Activated naive CD4-positive, alpha-beta T cell treated with anti-CD3 and anti-CD28 coated beads, Interleukin-2, amount 50 U/mL, for 24 hours (primary cell): ENCODE results near the gene GRK7.
"Not testable (repeated sequence)": the region's sequence is repeated elsewhere in the genome, so short reads cannot be mapped to it uniquely, and the experiment has no call there.

Experiments used
- H3K27ac Mint-ChIP-seq: one replicate; pipeline ENCODE4 v1.8.0; 2021; ENCODE audit warnings: mild to moderate bottlenecking, mixed read lengths
- H3K27me3 Mint-ChIP-seq: one replicate; pipeline ENCODE4 v1.8.0; 2021; ENCODE audit warnings: mixed read lengths
- H3K36me3 Mint-ChIP-seq: one replicate; pipeline ENCODE4 v1.8.0; 2021; ENCODE audit warnings: mixed read lengths
- H3K4me1 Mint-ChIP-seq: one replicate; pipeline ENCODE4 v1.8.0; 2021; ENCODE audit warnings: mixed read lengths
- H3K4me3 Mint-ChIP-seq: one replicate; pipeline ENCODE4 v1.8.0; 2021; ENCODE audit warnings: mild to moderate bottlenecking, mixed read lengths
- H3K9me3 Mint-ChIP-seq: one replicate; pipeline ENCODE4 v1.8.0; 2021; ENCODE audit warnings: mixed read lengths

The GRK7 gene

DNA sequence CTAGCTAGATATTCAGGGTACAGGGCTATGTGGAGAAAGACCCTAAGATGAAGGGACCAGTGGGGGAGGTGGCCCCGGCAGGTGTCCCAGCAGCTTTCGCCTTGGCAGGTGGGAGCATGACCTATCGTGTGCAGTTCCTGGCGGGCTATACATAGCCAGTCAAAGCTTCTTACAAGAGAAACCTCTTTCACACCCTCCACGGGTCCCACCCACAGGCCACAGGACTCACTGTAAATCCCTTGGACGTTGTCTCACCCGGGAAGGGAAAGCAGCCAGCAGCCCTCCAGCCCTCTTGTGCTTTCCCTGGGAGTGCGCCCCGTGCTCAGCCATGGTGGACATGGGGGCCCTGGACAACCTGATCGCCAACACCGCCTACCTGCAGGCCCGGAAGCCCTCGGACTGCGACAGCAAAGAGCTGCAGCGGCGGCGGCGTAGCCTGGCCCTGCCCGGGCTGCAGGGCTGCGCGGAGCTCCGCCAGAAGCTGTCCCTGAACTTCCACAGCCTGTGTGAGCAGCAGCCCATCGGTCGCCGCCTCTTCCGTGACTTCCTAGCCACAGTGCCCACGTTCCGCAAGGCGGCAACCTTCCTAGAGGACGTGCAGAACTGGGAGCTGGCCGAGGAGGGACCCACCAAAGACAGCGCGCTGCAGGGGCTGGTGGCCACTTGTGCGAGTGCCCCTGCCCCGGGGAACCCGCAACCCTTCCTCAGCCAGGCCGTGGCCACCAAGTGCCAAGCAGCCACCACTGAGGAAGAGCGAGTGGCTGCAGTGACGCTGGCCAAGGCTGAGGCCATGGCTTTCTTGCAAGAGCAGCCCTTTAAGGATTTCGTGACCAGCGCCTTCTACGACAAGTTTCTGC, 15.0 kb downstream of the GRK7 start:
- H3K9me3 Mint-ChIP-seq, result no peaks in the 10 kb centered on the region
- no peaks in the 10 kb centered on the region for H3K27me3 Mint-ChIP-seq
- H3K27ac Mint-ChIP-seq, result no peak overlapping the region
- no peak overlapping the region for H3K4me3 Mint-ChIP-seq
- no peaks in the 10 kb centered on the region for H3K4me1 Mint-ChIP-seq
- H3K36me3 Mint-ChIP-seq, result no peaks in the 10 kb centered on the region

DNA sequence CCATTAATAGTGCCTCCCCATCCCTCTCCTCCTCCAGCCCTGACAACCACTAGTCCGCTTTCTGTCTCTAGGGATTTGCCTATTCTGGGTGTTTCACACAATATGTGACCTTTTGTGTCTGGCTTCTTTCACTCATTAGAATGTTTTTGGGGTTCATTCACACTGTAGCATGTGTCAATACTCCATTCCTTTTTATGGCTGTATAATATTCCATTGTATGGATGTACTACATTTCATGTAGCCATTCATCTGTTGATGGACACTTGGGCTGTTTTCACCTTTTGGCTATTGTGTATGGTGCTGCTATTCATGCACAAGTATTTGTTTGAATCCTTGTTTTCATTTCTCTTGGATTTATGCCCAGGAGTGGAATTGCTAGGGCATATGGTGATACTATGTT, 16.5 kb downstream of the GRK7 start:
- Mint-ChIP-seq H3K27me3 (no peaks in the 10 kb centered on the region), H3K27ac (no peak overlapping the region), H3K9me3 (no peaks in the 10 kb centered on the region), H3K4me3 (no peak overlapping the region), H3K4me1 (no peaks in the 10 kb centered on the region), H3K36me3 (no peaks in the 10 kb centered on the region)

DNA sequence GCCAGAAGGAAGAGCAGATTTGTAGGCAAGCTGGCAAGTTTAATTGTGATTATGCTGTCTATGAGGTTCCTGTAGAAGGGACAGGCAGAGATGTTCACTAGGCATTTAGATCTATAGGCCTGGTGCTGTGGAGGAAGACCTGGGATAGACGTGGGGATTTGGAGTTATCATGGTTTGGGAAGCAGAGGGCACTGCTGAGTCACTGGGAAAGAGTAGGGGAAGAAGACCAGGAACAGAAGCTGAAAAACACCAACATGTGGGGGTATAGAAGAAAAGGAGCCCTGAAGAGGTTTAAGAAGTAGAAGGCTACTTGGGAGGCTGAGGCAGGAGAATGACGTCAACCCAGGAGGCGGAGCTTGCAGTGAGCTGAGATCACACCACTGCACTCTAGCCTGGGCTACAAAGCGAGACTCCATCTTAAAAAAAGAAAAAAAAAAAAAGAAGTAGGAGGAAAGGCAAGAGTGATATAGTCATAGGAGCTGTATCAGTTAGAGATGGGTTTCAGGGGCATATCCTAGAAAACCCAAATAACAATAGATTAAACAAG, 19.3 kb downstream of the GRK7 start:
- no peaks in the 10 kb centered on the region for H3K4me1 Mint-ChIP-seq
- no peaks in the 10 kb centered on the region for H3K27me3 Mint-ChIP-seq
- no peak overlapping the region for H3K27ac Mint-ChIP-seq
- H3K36me3 Mint-ChIP-seq, result no peaks in the 10 kb centered on the region
- no peak overlapping the region for H3K4me3 Mint-ChIP-seq
- no peaks in the 10 kb centered on the region for H3K9me3 Mint-ChIP-seq

DNA sequence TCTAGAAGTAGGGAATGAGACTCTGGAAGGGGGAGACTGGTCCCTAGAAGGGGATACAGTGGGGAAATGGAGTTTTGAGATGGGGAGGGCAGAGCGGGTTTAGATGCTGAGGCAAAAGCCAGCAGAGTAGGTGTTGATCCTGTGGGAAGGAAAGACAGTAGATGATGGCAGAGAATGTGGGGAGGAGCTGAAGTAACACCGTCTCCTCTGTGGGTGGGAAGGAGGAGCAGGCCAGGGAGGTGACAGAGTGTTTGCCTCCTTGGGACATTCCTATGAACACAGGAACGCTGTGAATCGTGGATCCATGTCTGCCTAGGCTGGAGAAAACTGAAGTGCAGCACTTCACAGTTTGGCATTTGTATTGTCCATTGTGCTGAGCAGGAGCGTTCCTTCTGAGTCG, 20.4 kb downstream of the GRK7 start:
- H3K9me3 Mint-ChIP-seq, result no peaks in the 10 kb centered on the region
- H3K4me3 Mint-ChIP-seq, result no peak overlapping the region
- no peaks in the 10 kb centered on the region for H3K4me1 Mint-ChIP-seq
- no peaks in the 10 kb centered on the region for H3K36me3 Mint-ChIP-seq
- H3K27ac Mint-ChIP-seq, result no peak overlapping the region
- H3K27me3 Mint-ChIP-seq, result no peaks in the 10 kb centered on the region

DNA sequence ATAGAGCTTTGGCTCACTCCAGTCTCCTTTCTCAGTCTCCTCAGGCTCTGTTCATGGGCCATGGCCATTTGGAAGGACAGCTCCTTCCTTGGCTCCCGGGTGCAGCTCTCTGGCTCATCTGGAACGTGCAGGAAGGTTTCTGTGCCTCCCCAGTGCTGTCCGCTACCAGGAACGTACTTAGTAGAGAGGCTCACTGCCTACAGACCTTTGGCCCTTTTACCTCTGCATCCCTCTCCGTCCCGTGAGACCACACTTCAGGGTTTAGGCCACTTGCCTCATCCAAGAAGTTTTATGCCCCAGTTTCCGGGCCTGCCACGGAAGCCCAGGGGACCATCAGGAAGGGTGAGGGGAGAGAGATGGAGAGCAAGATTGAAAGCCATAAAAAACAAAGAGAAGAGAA, 20.9 kb downstream of the GRK7 start:
- no peaks in the 10 kb centered on the region for H3K27me3 Mint-ChIP-seq
- H3K4me3 Mint-ChIP-seq, result no peak overlapping the region
- no peak overlapping the region for H3K27ac Mint-ChIP-seq
- no peaks in the 10 kb centered on the region for H3K9me3 Mint-ChIP-seq
- H3K4me1 Mint-ChIP-seq, result no peaks in the 10 kb centered on the region
- H3K36me3 Mint-ChIP-seq, result no peaks in the 10 kb centered on the region

DNA sequence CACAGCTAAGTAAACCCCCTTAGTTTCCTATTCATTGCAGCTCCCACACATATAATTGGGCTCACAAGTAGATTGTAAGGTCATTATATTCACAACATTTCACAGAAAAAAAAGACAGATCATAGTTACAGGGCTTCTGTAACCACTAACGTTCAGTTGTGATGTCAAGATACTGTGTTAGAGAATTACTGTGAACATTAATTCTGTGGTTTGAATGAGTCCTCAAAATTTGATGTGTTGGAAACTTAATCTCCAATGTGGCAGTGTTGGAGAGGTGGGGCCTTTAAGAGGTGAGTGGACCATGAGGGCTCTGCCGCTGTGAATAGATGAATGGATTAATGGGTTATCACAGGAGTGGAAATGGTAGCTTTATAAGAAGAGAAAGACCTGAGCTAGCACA, 21.3 kb downstream of the GRK7 start:
- no peak overlapping the region for H3K27ac Mint-ChIP-seq
- H3K9me3 Mint-ChIP-seq, result no peaks in the 10 kb centered on the region
- no peaks in the 10 kb centered on the region for H3K4me1 Mint-ChIP-seq
- no peak overlapping the region for H3K4me3 Mint-ChIP-seq
- H3K27me3 Mint-ChIP-seq, result no peaks in the 10 kb centered on the region
- H3K36me3 Mint-ChIP-seq, result no peaks in the 10 kb centered on the region

DNA sequence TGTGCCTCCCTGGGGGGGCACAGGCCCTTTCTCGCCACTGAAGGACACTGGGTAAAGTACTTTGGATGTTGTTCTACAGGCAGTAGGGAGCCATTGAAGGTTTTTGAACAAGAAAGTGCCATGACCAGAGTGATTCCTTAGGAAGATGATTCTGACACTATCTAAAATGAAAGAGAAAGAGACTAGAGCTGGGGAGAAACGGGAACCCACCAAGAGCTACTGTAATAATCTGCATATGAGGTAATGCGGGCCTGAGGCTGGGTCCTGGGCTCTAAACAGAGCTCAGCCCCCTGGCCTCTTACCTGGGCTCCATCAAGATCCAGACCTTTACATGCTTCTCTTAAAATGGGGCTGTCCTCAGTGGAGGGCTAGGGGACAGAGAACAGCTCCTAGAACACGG, 24.9 kb downstream of the GRK7 start:
- Mint-ChIP-seq H3K36me3 (no peaks in the 10 kb centered on the region), H3K4me3 (no peak overlapping the region), H3K9me3 (no peaks in the 10 kb centered on the region), H3K27me3 (no peaks in the 10 kb centered on the region), H3K27ac (no peak overlapping the region), H3K4me1 (peaks cover 6% of the 10 kb centered on the region)

DNA sequence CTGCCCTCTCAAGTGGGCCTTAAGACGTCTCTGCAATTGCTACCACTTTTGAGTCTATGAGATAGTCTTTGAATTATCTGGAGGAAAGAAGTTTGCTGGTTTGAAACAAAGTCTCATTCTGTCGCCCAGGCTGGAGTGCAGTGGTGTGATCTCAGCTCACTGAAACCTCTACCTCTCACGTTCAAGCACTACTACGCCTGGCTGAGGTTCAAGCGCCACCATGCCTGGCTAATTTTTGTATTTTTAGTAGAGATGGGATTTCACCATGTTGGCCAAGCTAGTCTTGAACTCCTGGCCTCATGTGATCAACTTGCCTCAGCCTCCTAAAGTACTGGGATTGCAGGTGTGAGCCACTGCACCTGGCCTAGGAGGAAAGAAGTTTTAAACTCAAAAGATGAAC, 25.5 kb downstream of the GRK7 start:
- not testable (repeated sequence) for H3K36me3 Mint-ChIP-seq, H3K9me3 Mint-ChIP-seq, H3K4me1 Mint-ChIP-seq, H3K27ac Mint-ChIP-seq, H3K27me3 Mint-ChIP-seq, H3K4me3 Mint-ChIP-seq

DNA sequence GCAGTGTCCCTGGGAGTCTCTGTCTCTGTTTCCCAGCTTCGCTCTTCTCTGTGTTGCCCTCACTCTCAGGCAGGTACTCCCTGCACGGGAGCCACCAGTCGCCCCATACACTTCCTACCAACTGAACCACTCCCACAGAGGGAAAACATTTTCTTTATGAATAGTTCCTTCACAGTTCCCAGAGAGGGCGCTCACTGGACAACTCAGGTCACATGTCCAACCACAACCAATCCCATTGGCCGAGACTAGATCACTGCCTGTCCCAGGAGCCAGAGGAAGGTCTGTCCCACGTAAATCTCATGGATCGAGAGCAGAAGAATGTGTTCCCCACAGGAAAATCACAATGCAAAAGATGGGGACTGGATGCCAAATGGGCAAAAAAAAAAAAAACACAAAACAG, 26.1 kb downstream of the GRK7 start:
- Mint-ChIP-seq H3K9me3 (no peaks in the 10 kb centered on the region), H3K4me1 (peaks cover 14% of the 10 kb centered on the region), H3K36me3 (no peaks in the 10 kb centered on the region), H3K27ac (no peak overlapping the region), H3K4me3 (no peak overlapping the region), H3K27me3 (no peaks in the 10 kb centered on the region)

DNA sequence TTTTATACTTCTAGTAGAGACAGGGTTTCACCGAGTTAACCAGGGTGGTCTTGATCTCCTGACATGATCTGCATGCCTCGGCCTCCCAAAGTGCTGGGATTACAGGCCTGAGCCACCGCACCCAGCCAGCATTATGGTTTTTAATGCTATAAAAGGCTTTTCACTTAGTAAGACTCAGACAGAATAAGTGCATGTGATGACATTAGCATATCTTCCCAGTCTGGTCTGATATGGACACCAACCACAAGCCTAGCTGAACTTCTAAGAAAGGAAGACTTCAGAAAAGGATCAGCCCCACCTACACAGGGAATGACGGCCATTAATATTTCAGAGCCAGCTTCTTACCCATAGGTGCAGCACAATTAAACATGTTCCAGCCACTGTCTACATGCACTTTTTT, 27.0 kb downstream of the GRK7 start:
- Mint-ChIP-seq H3K4me1 (peaks cover 23% of the 10 kb centered on the region), H3K27me3 (no peaks in the 10 kb centered on the region), H3K4me3 (no peak overlapping the region), H3K27ac (peak overlapping the region; percentile 23), H3K9me3 (no peaks in the 10 kb centered on the region), H3K36me3 (no peaks in the 10 kb centered on the region)

DNA sequence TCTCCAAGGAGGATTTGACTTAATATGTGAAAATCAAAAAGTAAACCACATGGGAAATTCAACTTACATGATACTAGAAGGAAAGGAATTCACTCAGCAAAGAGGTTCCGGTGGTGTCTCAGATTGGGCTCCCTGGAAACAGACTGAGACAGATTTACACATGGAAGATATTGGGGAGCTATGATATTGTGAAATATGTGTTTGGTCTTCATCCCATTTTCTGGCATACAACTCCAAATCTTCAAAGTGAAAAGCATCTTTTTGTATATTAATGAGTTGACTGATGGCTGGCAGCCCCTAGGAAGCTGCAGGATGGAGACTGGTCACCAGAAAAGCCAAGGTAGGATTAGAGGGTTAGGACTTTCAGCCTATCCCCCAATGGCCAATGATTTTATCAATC, 29.3 kb downstream of the GRK7 start:
- Mint-ChIP-seq H3K9me3 (no peaks in the 10 kb centered on the region), H3K4me3 (peak overlapping the region; percentile 7), H3K27ac (no peak overlapping the region), H3K27me3 (no peaks in the 10 kb centered on the region), H3K36me3 (no peaks in the 10 kb centered on the region), H3K4me1 (peaks cover 45% of the 10 kb centered on the region)

DNA sequence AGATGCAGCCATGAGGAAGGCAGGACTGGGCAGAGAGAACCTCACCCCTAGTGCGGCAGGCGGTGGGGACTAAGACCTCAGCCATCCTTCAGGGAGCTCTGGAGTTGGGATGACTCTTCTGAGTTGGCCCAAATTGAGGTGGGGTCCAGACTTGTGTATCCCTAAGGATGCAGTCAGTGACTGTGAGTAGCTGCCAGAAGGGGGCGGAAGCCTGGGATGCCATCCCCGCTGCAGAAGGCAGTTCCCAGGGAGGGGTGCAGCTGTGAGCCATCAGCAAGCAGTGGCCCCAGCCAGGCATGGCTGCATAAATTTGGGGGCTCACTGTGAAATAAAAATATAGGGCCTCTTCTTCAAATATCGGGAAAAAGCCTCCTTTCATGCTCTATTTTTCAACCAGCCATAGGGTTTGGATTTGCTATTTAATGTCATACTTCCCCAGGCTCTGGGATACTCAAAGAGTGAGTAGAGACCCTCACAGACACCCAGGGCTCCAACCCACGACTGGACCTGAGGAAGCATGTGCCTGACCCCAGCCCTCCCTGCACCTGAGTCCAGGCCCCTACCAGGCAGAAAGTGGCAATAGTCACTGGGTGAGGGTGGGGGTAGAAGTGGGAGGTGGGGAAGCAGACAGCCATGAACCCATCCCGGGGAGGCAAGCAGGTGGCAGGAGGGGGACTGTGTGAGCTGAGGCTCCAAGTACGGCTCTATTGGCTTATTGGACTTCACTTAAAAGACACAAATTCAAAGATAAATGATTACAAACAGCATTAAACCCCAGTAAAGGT, 30.5 kb downstream of the GRK7 start:
- Mint-ChIP-seq H3K27ac (no peak overlapping the region), H3K9me3 (no peaks in the 10 kb centered on the region), H3K4me3 (no peak overlapping the region), H3K4me1 (peaks cover 56% of the 10 kb centered on the region), H3K27me3 (no peaks in the 10 kb centered on the region), H3K36me3 (no peaks in the 10 kb centered on the region)

DNA sequence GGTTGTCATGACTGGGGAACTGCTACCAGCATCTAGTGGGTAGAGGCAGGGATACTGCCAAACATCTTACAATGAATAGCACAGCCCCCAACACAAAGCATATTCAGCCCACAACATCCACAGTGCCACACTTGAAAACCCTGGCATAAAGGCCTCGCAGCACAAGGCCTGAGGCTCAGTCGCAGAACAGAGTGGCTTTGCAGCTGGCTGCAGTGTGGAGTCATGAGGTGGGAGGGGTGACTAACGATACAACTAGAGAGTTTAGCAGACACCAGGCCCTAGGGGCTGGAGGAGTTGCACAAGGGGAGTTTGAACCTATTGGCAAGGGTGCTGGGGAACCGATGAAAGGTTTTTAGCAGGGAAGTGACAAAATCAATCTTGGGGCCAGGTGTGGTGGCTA, 32.1 kb downstream of the GRK7 start:
- no peaks in the 10 kb centered on the region for H3K9me3 Mint-ChIP-seq
- H3K27me3 Mint-ChIP-seq, result no peaks in the 10 kb centered on the region
- no peaks in the 10 kb centered on the region for H3K36me3 Mint-ChIP-seq
- H3K4me3 Mint-ChIP-seq, result peak overlapping the region; percentile 82
- peak overlapping the region; percentile 23 for H3K27ac Mint-ChIP-seq
- H3K4me1 Mint-ChIP-seq, result peaks cover 70% of the 10 kb centered on the region

DNA sequence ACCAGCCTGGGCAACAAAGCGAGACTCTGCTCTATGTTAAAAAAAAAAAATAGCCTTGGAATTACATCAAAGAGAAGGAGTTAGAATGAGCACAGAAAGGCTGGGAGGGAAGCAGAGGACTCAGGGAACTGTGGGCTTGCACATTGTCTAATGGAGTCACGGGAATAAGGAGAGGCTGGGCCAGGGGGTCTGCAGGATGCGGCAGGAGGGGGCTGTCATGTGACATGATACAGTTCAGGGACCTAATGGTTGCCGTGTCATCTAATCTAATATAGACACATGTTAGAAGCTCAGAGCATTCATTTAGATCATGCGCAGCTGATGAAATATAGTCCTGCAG, 32.5 kb downstream of the GRK7 start:
- H3K36me3 Mint-ChIP-seq, result peaks cover 1% of the 10 kb centered on the region
- H3K4me3 Mint-ChIP-seq, result peak overlapping the region; percentile 82
- H3K27ac Mint-ChIP-seq, result peak overlapping the region; percentile 23
- no peaks in the 10 kb centered on the region for H3K9me3 Mint-ChIP-seq
- peaks cover 70% of the 10 kb centered on the region for H3K4me1 Mint-ChIP-seq
- no peaks in the 10 kb centered on the region for H3K27me3 Mint-ChIP-seq

DNA sequence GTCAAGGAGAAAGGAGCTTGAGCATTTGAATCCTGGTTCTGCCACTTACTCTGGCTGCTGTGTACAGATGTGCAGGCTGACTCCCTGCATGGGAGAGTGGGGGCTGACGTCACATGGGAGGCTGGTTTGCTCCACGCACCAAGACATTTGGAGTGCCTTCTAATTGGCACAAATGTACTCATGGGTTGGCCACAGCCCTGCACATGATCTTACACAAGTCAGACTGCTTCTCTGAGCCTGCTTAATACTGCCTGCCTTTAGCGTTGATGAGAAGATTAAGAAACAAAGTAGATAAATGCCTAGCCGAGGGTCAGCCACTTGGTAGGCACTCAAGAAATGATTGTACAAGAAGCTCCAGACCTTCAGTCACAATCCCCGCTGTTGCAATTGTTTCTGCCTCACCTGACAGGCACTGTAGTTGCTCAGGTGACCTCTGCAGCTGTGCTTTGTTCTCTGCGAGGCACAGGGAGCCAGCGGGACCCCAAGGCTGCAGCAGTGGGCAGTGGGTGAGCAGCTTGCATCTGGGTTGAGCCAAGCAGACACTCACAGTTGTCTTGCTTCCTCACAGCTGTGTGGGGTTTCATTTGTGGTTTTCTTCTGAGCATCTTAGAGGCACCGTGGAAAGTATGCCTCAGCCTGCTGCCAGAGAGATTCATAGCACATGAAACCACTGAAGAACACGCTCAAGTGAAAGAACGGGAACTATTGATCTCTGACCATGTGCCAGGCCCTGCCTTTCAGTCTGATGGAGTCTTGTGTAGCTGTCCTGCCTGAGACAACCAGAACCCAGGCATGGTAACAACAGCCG, 33.1 kb downstream of the GRK7 start:
- H3K4me1 Mint-ChIP-seq, result peaks cover 70% of the 10 kb centered on the region
- H3K36me3 Mint-ChIP-seq, result peaks cover 1% of the 10 kb centered on the region
- no peaks in the 10 kb centered on the region for H3K9me3 Mint-ChIP-seq
- peak overlapping the region; percentile 82 for H3K4me3 Mint-ChIP-seq
- H3K27ac Mint-ChIP-seq, result peak overlapping the region; percentile 99
- H3K27me3 Mint-ChIP-seq, result no peaks in the 10 kb centered on the region
